GM21786 (cell line): ENCODE data around the gene ZNF827.

Experiments
- ATAC-seq: cut with Tn5 transposase; IDR thresholded peaks from one replicate; pipeline ENCODE4 v1.9.1; 2021; ENCODE audit not compliant: unreplicated experiment

ZNF827 gene

GRCh38 chr4:145938618-145939440, at the start of gene ZNF827:
ZNF827 (minus strand) TSS chr4:145938823; CDS start chr4:145938407, 416 bp downstream.
- peak; percentile 27 for ATAC-seq

GRCh38 chr4:145984563-145984962, 45.9 kb upstream of the ZNF827 start:
- ATAC-seq, result no peak

- ATAC-seq, result no peak
Observed at GRCh38 chr4:145982791-145983190, 44.2 kb upstream of the ZNF827 start.

GRCh38 chr4:145979160-145979559, 40.5 kb upstream of the ZNF827 start:
- ATAC-seq, result no peak

GRCh38 chr4:145976680-145977079, 38.1 kb upstream of the ZNF827 start:
- no peak for ATAC-seq

- no peak for ATAC-seq
Observed at GRCh38 chr4:145960012-145960411, 21.4 kb upstream of the ZNF827 start.

- no peak for ATAC-seq
Observed at GRCh38 chr4:145957302-145957701, 18.7 kb upstream of the ZNF827 start.

- ATAC-seq, result no peak
Observed at GRCh38 chr4:145956288-145956890, 17.8 kb upstream of the ZNF827 start.

- ATAC-seq, result no peak
Observed at GRCh38 chr4:145954924-145955339, 16.3 kb upstream of the ZNF827 start.

- ATAC-seq, result no peak
Observed at GRCh38 chr4:145951931-145952330, 13.3 kb upstream of the ZNF827 start.

GRCh38 chr4:145945431-145946155, 7.0 kb upstream of the ZNF827 start:
- ATAC-seq, result no peak

GRCh38 chr4:145944886-145945285, 6.3 kb upstream of the ZNF827 start:
- ATAC-seq, result no peak

GRCh38 chr4:145939856-145940255, 1.2 kb upstream of the ZNF827 start:
- no peak for ATAC-seq

- ATAC-seq, result no peak
Observed at GRCh38 chr4:145939441-145939750, 773 bp upstream of the ZNF827 start.

- peak; percentile 10 for ATAC-seq
Observed at GRCh38 chr4:145937971-145938611, 532 bp downstream of the ZNF827 start.

- no peak for ATAC-seq
Observed at GRCh38 chr4:145936997-145937901, 1.4 kb downstream of the ZNF827 start.

GRCh38 chr4:145936142-145936996, 2.3 kb downstream of the ZNF827 start:
- ATAC-seq, result peak; percentile 34

- peak; percentile 35 for ATAC-seq
Observed at GRCh38 chr4:145935253-145936141, 3.1 kb downstream of the ZNF827 start.
